Lung microvascular endothelial cell (primary cell): Measurements from ENCODE around the gene GLUL. TPM values are rescaled to one million over a fixed set of nuclear protein-coding genes. Genes with fewer than 3 reads are reported as not detected.
"Not testable (repeated sequence)": the region's sequence is repeated elsewhere in the genome, so short reads cannot be mapped to it uniquely, and the experiment has no call there.

ENCODE experiments used
- DNase-seq, 2 donors: peaks; one replicate each; pipeline versions ENCODE4 v3.0.0 to v3.0.0-alpha.2; 2010; ENCODE audit warnings: low read depth in 2 of 2
- total RNA-seq: library from RNA; depleted of rRNA; stranded (reverse); fragments of >200 nt; gene quantifications from 2 replicates; pipeline ENCODE4 v1.2.1, GENCODE V29; 2014

GLUL gene
- total RNA-seq, 1 donor from 2014 or later: 377 TPM

DNA sequence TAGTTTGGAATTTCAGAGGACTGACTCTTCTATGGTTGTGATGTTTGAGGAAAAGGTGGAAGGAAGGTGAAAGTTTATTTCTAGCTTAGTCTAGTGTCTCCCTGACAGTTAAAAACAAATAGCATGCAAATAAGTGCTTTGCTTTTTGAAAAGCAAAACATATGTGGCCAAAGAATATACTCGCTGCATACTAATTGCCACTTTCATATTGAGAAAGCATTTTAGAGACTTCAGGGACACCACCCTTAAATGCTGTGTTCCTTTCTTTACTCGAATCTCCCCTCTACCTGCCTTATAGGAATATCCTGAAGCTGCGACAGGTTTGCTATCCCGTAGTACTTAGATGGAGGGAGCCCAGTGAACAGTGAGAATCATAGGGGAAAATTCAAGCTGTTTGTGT lies 23.2 kb downstream of the GLUL start:
- no peak for DNase-seq

DNA sequence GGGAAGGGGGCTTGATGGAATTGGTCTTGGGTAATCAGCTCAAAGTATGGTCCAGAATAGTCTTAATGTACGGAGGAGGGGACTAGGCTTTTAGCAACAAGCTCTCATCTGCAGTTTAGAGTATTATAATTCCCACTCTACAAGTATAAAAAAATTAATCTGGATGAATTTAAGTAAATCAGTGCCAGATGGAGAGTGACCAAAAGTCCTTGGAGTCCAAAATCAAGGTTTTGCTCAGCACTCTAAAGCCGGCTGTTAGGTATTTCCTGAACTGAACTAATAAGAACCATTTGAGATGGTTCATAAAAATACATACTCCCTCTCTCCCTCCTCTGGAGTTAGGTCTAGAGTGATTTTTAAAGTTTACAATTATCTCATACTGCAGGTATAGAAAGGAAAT lies 23.7 kb downstream of the GLUL start:
- no peak for DNase-seq

DNA sequence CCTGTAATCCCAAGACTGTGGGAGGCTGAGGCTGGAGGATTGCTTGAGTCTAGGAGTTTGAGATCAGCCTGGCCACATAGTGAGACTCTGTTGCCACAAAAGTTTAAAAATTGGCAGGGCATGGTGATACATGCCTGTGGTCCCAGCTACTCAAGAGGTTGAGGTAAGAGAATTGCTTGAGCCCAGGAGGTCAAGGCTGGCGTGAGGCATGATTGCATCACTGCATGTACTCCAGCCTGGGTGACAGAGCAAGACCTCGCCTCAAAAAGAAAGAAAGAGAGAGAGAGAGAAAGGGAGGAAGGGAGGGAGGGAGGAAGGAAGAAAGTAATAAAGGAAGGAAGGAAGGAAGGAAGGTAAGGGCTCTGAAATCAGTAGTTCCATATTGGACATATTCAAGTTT lies 25.0 kb downstream of the GLUL start:
- DNase-seq: no peak

DNA sequence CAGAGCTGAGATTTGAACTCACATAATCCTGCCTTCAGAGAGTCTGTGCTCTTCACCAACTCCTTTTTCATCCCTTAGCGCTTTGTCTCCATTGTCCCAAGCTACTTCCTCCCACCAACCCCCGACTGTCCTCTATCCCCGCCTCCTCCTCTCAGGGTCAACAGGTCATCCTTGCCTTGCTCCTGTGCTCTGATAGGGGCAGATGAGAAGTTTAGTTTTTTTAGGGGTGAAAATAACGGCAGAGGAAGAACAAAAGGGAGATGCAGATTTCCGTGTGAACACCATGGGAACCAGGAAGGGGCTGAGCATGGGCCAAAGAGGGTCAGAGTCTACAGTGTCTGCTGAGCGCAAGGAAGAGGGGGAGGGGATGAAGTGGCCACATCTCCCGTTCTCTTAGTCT lies 31.9 kb downstream of the GLUL start:
- DNase-seq: no peak

DNA sequence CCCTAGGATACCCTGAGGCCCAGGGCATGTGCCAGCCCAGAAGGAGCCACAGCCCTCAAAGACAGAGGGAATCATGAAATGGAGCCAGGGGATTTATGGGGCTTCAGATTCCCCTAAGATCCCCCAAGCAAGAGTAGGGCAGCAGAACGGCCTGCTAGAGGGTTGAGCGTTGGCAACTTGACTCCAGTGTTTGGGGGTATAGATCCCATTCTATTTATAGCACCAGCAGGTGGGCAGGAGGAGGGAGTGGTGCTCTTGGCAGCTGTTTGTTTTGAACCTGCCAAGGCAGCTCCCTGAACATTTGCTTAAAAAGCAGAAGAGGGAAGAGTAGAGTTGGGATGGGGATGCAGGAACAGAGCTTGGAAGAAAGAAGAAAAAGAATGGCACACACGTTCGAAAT lies 33.7 kb downstream of the GLUL start:
- DNase-seq: no peak

DNA sequence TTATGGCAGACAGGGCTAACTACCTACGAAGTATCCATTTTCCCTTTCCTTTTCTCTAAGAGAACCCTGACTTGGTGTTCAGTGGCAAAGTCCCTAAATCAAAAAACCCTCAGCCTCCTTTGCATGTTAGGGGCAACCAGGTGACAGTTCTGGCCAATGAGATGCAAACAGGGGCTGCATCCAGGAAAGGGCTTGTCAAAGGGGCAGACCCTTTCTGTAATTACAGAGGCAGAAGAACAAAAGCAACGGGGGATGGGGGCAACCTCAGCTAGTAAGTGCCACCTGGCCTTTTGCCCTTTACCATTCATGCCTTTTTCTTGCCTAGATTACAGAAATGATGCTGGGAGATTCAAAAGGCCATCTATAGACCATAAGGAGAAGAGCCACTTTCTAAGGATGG lies 34.4 kb downstream of the GLUL start:
- DNase-seq: no peak

DNA sequence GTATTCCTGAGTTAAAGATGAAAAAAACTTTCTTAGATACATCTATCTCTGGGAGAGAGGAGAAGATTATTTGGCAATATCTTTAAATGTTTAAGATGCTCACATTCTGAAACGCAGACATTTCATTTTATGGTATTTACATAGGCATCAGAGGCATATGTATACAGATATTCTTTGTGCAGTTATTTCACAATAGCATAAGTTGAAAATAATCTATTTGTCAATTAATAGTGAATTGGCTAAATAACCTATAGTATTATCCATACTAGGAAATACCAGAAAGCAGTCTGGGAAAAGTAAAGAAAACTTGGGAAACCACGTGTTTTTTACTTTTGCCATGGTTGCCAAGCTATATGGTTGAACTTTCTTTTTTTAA lies 35.9 kb downstream of the GLUL start:
- DNase-seq: no peak

DNA sequence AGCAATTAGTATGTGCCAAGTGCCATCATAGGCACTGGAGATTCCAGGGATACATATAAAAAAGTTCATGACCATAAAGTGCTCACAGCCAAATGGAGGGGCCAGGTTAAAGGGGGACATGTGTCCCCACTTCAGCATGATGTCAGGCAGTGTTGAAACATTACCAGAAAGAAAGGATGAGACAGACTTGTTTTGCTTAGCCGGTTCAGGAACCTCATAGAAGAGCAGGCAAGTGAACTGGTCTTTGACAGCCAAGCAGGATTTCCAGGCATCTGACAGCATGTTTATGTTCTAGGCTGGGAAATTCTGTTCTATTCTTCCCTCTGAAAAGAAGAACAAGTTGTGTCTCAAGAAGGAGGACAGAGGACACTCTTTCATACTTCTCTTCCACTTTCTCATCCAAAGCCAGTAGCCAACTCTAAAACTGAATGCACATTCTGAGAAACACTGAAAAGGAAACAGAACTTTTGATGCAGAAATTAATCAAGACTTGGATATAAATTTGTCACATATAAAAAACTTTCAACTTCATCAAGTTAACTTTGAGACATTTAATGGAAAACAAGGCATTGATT lies 39.7 kb downstream of the GLUL start:
- DNase-seq: no peak

DNA sequence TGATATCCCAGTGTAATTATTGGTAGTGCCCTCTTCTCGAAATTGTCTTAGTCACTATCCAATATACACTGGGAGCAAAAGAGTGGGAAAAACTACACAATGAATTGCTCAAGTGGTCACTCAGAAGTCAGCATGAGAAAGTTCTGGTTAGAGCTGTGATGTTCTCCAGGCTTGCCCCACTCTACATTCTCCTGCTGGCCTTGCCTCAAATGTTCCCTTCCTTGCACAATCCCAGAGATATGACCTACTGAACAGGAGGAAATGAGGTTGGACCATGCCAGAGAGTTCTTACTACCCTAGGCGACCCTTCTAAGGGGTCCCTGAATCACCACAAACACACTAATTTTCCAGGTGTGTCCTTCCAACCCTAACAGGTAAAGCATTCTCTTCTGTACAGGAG lies 40.8 kb downstream of the GLUL start:
- no peak for DNase-seq

DNA sequence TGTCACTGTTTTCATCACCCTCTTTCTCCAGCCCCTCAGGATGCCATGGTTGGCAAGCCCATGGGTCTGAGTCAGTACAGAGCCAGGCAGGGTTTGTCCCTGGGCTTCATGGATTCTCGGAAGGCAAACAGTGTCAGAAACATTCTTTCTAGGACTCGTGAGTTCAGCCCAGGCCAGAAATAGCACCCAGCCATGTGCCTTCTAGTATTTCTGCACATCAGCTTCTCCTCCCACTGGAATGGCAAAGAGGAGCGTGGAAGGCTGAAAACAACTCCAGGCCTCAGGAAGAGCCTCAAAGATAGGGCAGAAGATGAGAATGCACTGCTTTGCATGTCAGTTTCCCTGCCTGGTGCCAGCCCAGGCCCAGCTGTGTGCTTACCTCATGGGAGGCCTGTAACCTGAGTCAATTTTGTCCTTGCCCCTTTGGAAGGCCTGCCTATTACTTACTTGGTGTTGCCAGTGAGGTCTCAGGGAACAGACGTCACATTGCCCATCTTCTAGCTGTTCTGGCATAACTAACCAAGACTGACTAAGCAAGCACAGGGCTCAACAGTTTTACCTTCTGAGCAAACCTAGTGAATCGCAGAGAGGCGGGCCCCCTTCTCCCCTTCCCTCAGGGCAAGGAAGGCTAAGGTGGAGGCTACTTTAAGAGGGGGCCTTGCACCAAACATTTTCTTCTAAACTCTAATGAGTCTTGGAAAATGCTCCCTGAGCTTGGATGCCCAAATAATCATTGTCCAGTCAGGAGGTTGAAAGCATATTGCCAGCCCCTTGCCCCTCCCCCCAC lies 42.4 kb downstream of the GLUL start:
- DNase-seq: no peak

DNA sequence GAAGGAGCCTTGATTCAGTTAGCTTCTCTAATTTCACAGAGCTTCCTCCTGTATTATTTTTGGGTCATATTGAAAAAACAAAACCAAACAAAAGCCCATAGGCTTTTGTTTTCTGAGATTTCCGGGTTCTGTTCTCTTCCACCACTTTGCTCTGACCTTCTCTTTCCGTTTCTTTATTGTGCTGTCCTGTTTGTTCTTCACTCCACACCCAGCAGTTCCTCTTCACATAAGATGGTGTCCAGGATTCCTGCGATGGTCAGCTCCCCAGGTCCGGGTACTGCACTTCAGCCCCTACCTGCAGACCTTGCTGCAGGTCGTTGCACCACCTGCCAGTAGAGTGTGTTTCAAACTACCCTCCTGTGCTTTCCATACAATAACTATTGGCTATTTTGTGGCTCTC lies 44.6 kb downstream of the GLUL start:
- DNase-seq: no peak

DNA sequence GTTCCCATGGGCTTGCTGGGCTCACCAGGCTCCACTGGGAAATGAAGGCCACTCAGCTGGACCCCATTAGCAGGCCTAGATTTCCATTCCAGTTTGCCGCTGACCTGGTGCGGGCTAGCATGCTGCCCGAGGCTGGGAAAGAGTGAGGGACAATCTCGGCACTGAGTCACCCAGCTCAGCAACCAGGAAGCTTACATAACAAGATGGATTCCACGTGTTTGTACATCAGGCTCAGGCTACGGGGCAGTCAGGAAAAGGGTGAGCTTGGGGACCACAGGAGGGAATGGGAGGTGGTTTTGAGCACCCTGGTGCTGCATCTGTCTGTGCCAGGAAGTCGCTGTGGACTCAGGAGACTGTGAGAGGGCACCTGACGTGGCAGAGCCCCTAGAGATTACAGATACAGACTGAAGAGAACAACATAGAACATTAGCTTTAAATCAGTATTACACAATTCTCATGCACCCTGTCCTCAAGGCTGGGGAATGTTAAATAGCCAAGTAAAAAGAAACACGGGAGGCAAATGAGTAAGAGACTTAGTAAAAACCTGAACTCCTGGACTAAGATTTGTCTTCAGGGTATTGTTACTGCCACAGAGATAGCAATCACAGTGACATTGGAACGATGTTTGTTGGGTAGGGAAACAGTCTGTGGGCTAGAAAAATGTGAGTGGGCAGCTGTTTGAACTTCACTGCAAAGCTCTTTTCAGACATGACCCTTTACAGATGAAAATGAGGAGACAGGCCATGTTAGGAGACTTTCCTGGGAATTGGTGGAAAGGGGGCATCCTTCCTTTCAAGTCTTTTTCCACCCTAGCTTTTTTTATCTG lies 51.1 kb downstream of the GLUL start:
- DNase-seq: no peak

DNA sequence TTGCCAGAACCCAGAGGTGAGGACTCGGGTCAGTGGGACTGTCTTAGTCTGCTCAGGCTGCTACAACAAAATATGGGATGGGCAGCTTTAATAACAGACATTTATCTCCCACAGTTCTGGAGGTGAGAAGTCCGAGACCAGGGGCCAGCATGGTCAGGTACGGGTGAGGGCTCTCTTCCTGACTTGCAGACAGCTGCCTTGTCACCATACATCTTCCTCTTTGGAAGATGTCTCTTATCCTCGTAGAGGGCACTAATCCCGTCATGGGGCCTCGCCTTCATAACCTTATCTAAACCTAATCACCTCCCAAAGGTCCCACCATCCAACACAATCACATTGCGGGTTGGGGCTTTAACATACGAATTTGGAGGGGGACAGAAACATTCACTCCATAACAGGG lies 51.9 kb downstream of the GLUL start:
- DNase-seq: no peak

DNA sequence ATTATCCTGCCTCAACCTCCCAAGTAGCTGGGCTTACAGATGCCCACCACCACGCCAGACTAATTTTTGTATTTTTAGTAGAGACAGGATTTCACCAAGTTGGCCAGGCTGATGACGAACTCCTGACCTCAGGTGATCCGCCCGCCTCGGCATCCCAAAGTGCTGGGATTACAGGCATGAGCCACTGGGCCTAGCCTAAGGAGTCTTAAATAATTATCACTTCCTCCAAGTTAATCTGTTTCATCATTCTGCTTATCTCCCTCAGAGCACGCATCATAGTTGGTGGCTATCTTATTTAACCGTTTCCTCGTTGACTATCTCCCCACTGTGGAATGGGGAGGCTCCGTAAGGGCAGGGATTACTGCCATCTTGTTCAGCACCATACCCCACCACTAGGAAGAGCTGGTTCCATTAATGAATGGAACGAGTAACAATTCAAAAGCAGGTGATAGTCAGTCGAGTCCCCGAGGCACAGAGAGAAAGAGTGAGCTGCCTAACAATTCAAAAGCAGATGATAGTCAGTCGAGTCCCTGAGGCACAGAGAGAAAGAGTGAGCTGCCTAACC lies 52.7 kb downstream of the GLUL start:
- no peak for DNase-seq

DNA sequence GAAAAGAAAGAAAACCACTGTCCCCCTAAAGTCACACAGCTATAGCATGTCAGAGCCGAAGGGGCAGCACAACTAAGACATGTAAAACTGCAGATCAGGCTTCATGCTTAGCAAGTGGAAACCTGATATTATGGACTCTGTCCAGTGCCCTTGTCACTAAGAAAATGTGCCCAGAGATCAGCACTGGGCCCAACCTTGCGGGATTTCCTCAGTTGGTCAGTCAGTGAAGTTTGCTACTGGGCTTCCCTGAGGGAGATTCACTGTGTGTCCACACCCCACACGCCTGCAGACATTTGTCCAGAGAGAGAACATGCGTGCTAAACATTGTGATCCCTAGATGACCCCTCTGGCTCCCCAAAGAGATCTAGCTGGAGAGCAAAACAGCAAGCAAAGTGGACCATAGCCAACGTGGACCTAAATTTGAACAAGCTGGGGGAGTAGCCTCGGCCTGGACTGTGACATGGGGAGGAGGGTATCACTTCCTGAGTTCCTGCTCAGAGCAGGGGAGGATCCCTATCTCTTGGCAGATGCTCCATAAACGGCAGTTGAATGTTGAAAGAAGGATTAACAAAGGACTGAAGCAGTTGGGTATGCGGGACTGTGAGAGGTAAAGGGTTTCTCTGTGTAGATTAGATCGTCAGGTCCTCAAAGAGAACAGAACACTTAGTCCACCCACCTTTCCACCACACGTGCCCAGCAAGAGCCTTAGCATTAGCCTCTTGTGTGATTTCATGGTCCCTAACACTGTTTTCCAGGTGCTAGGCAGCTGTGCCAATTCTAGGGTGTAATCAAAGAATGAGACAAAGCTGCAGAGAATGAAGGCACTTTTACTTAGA lies 53.6 kb downstream of the GLUL start:
- DNase-seq: no peak

DNA sequence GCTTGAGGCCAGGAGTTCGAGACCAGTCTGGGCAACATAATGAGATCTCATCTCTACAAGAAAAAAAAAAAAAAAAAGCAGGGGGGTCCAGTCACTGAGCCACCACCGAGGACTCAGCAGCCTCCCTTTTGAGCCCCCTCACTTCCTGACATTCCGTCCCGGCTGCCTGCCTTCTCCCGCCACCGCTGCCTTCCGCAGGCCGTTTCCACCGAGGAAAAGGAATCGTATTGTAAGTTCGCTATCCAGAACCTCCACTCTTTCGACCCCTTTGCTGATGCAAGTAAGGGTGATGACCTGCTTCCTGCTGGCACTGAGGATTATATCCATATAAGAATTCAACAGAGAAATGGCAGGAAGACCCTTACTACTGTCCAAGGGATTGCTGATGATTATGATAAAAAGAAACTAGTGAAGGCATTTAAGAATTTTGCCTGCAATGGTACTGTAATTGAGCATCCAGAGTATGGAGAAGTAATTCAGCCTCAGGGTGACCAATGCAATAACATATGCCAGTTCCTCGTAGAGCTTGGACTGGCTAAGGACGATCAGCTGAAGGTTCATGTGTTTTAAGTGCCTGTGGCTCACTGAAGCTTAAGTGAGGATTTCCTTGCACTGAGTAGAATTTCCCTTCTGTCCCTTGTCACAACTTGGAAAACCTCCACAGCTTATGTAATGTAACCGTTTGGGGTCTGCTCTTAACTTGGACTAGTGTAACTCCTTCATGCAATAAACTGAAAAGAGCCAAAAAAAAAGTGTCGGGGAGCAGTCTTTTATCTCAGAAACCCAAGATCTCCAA lies 55.6 kb downstream of the GLUL start:
- DNase-seq: no peak

DNA sequence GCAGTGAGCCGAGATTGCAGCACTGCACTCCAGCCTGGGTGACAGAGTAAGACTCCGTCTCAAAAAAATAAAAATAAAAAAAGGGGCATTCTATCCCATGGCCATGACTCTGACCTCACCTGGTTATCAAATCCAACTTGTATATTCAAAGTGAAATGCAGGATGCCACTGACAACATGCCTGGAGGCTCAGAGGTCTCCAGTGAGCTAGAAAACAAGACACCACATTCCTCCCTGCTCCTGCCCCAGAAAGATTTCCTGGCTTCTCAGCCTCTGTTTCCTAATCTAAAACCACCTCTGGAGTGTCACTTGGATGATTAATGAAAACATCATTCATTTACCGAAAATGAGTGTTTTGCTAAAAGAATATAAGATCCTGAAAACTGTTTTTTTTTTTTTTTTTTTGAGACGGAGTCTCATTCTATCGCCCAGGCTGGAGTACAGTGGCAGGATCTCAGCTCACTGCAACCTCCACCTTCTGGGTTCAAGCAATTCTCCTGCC lies 58.5 kb downstream of the GLUL start:
- DNase-seq: not testable (repeated sequence)

DNA sequence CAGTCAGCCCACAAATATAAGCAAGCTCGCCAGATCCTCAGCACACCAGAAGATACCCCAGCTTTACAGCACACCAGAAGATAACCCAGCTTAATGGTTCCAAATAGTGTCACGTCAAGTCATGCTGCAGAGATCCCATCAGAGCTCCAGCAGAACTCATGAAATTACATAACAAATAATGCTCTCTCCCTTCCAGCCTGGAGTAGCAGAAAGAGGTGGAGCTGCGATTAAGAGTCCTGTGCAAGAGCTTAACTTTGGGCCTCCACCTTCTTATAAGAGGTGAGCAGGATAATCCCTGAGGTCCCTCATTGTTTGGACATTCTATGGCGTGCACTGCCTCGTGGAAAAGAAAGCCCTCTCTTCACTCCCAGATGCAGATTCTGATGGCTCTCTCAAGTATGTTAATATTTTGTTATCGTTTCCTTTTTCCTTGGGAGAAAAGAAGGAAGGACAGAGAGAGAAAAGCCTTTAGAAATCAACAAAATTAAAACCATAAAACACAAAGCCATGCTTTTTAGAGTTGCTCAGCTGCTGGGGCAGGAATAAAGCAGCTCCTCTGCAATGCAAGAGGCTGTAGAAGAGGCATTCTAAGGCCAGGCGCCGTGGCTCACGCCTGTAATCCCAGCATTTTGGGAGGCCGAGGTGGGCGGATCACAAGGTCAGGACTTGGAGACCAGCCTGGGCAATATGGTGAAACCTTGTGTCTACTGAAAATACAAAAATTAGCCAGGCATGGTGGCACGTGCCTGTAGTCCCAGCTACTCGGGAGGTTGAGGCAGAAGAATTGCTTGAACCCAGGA lies 59.1 kb downstream of the GLUL start:
- no peak for DNase-seq
